Measurements from ENCODE around the gene CSH1.

DNA sequence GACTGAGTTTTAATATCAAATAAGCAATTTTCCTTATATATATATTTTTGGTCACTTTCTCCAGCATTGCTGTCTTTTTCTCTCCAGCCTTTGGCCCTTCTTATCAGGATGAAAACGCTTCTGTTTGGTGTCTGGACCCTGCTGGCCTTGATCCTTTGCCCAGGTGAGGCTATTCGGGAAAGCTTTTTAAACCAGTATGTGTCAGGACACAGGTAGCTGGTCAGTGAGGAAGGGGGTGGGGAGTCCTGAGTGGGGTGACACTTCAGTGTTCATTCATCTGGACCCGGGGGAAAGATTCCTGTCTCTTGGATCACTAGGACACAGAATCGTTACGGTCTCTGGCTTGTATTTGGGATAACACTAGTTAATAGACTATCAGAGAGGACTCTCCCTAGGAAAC, 41.7 kb downstream of the CSH1 start:
- TF ChIP-seq CTCF (conservative IDR thresholded peaks at IDR 0.05 in 1 of 2, IDR thresholded peaks at IDR 0.05 in 1 of 2; ENCODE audit: low read depth in 1 of 2, low read length in 2 of 2) = no peak
- no peak for TF ChIP-seq EZH2 (IDR thresholded peaks at IDR 0.05; ENCODE audit: low read length, missing control alignments)
